RWPE2 (cell line): ENCODE data around the gene MAN1C1.
A peak's percentile ranks its signal among the peaks of the same experiment; 100 is the strongest.

Source experiments
- ATAC-seq: fragments of 200-7000 bp; cut with Tn5 transposase; 3 replicates; pipeline ENCODE4 v1.9.1; 2021; ENCODE audit warnings: low read depth
- DNase-seq: peaks from one replicate; pipeline ENCODE4 v3.0.0-alpha.2; 2020; ENCODE audit warnings: low spot score
- H3K27ac ChIP-seq: fragments of 450-650 bp; 2 replicates; pipeline ENCODE4 v1.5.1; 2017; ENCODE audit warnings: mild to moderate bottlenecking; ENCODE audit not compliant: poor library complexity, severe bottlenecking
- H3K27me3 ChIP-seq: fragments of 250-450 bp; sonication (Bioruptor Pico); 2 replicates; pipeline ENCODE4 v1.5.1; 2021; ENCODE audit warnings: mild to moderate bottlenecking, moderate library complexity; ENCODE audit not compliant: insufficient read depth, poor library complexity, severe bottlenecking
- H3K36me3 ChIP-seq: fragments of 250-450 bp; sonication (Bioruptor Pico); 2 replicates; pipeline ENCODE4 v1.5.1; 2020; ENCODE audit warnings: low read depth, mild to moderate bottlenecking, moderate library complexity
- H3K4me1 ChIP-seq: fragments of 250-450 bp; sonication (Bioruptor Pico); 2 replicates; pipeline ENCODE4 v1.5.1; 2021; ENCODE audit warnings: mild to moderate bottlenecking, moderate library complexity; ENCODE audit not compliant: insufficient read depth, poor library complexity, severe bottlenecking
- H3K4me3 ChIP-seq: fragments of 250-450 bp; sonication (Bioruptor Pico); 2 replicates; pipeline ENCODE4 v1.5.1; 2021; ENCODE audit warnings: mild to moderate bottlenecking, moderate library complexity; ENCODE audit not compliant: severe bottlenecking
- H3K9me3 ChIP-seq: fragments of 250-450 bp; sonication (Bioruptor Pico); 2 replicates; pipeline ENCODE4 v1.5.1; 2021; ENCODE audit warnings: mild to moderate bottlenecking, moderate library complexity; ENCODE audit not compliant: severe bottlenecking
- CTCF ChIP-seq: fragments of 450-650 bp; IDR thresholded peaks from one replicate; pipeline ENCODE4 v1.5.1; 2017; ENCODE audit warnings: mild to moderate bottlenecking, moderate library complexity; ENCODE audit not compliant: poor library complexity, severe bottlenecking

The MAN1C1 gene

GRCh38 chr1:25614501-25615171, 2.0 kb upstream of the MAN1C1 start:
- no peaks in the 10 kb centered on the region for H3K36me3 ChIP-seq
- no peaks in the 10 kb centered on the region for H3K9me3 ChIP-seq
- no peak overlapping the region for H3K4me3 ChIP-seq
- no peak for ATAC-seq
- TF ChIP-seq CTCF = no peak
- H3K4me1 ChIP-seq = no peaks in the 10 kb centered on the region
- no peak overlapping the region for H3K27ac ChIP-seq
- peaks cover 25% of the 10 kb centered on the region for H3K27me3 ChIP-seq
- DNase-seq = no peak

GRCh38 chr1:25615172-25615541, 1.4 kb upstream of the MAN1C1 start:
- H3K9me3 ChIP-seq = no peaks in the 10 kb centered on the region
- ATAC-seq = no peak
- H3K4me1 ChIP-seq = no peaks in the 10 kb centered on the region
- no peaks in the 10 kb centered on the region for H3K36me3 ChIP-seq
- no peak overlapping the region for H3K4me3 ChIP-seq
- TF ChIP-seq CTCF = no peak
- DNase-seq = no peak
- no peak overlapping the region for H3K27ac ChIP-seq
- H3K27me3 ChIP-seq = peaks cover 30% of the 10 kb centered on the region

- Histone ChIP-seq H3K4me1 (no peaks in the 10 kb centered on the region), H3K36me3 (no peaks in the 10 kb centered on the region), H3K4me3 (peak overlapping the region; percentile 80), H3K27ac (no peak overlapping the region), H3K9me3 (no peaks in the 10 kb centered on the region), H3K27me3 (peaks cover 32% of the 10 kb centered on the region)
- peak; percentile 15; the same call in 2 of the 3 replicates for ATAC-seq
- TF ChIP-seq CTCF = no peak
- DNase-seq = no peak
Observed at GRCh38 chr1:25615563-25616094, 962 bp upstream of the MAN1C1 start.

GRCh38 chr1:25616987-25617624, 515 bp downstream of the MAN1C1 start:
- Histone ChIP-seq H3K9me3 (no peaks in the 10 kb centered on the region), H3K36me3 (no peaks in the 10 kb centered on the region), H3K4me1 (no peaks in the 10 kb centered on the region), H3K4me3 (peak overlapping the region; percentile 80), H3K27ac (no peak overlapping the region), H3K27me3 (peaks cover 36% of the 10 kb centered on the region)
- no peak for TF ChIP-seq CTCF
- ATAC-seq (no peak; the same call in 2 of the 3 replicates), DNase-seq (no peak)
